Naive thymus-derived CD4-positive, alpha-beta T cell (primary cell): ENCODE results near the gene FRMD8. TPM values are rescaled to one million over a fixed set of nuclear protein-coding genes. Genes with fewer than 3 reads are reported as not detected.

ENCODE experiments used
- ATAC-seq: fragments of 150-1000 bp; cut with Tn5 transposase; 2 replicates; pipeline ENCODE4 v1.10.0; 2021; ENCODE audit warnings: mild to moderate bottlenecking, moderate library complexity
- CTCF ChIA-PET: fragments of 350-600 bp; sonication (Branson Sonifier 250); formaldehyde crosslinking; loops from one replicate; lab custom pipeline; 2021; ENCODE audit warnings: antibody characterized with exemption; lab: Charles Lee
- POLR2A ChIA-PET: fragments of 350-600 bp; sonication (Branson Sonifier 250); formaldehyde crosslinking; loops from one replicate; lab custom pipeline; 2021; ENCODE audit warnings: antibody characterized with exemption, inconsistent platforms; lab: Charles Lee
- DNase-seq, 9 donors: peaks; one replicate each; pipeline versions ENCODE4 v3.0.0 to v3.0.0-alpha.2; 2020 to 2022; ENCODE audit warnings: mixed read lengths in 1 of 9
- H3K27ac ChIP-seq: one replicate; pipeline ENCODE4 v1.7.0; 2013; ENCODE audit warnings: mild to moderate bottlenecking, low read depth, low read length, moderate library complexity
- H3K27me3 ChIP-seq, 2 donors: one replicate each; pipeline ENCODE4 v1.7.0; 2013; ENCODE audit warnings: low read length in 2 of 2, mild to moderate bottlenecking in 2 of 2, moderate library complexity in 2 of 2; ENCODE audit not compliant: control insufficient read depth in 2 of 2, insufficient read depth in 2 of 2
- H3K36me3 ChIP-seq, 3 experiments: 1 replicate in 2 of 3; 2 replicates in 1 of 3; pipeline ENCODE4 v1.7.0; 2013; ENCODE audit warnings: low read length in 3 of 3, mild to moderate bottlenecking in 3 of 3, moderate library complexity in 1 of 3; ENCODE audit not compliant: insufficient read depth in 3 of 3, control insufficient read depth in 2 of 3
- H3K4me1 ChIP-seq, 2 donors: one replicate each; pipeline ENCODE4 v1.7.0; 2013; ENCODE audit warnings: low read length in 2 of 2, mild to moderate bottlenecking in 2 of 2, moderate library complexity in 1 of 2; ENCODE audit not compliant: control insufficient read depth in 2 of 2, insufficient read depth in 2 of 2
- H3K4me3 ChIP-seq: 2 replicates; pipeline ENCODE4 v1.7.0; 2013; ENCODE audit warnings: mild to moderate bottlenecking, low read length
- H3K9me3 ChIP-seq, 3 experiments: 1 replicate in 2 of 3; 2 replicates in 1 of 3; pipeline ENCODE4 v1.7.0; 2013; ENCODE audit warnings: low read length in 3 of 3; ENCODE audit not compliant: control insufficient read depth in 2 of 3
- H3K27ac Mint-ChIP-seq, 9 donors: one replicate each; pipeline ENCODE4 v1.8.0; 2020 to 2022; ENCODE audit warnings: mixed read lengths in 9 of 9, mild to moderate bottlenecking in 8 of 9, moderate library complexity in 5 of 9, inconsistent platforms in 2 of 9
- H3K27me3 Mint-ChIP-seq, 5 donors: one replicate each; pipeline ENCODE4 v1.8.0; 2021 to 2022; ENCODE audit warnings: mixed read lengths in 5 of 5, mild to moderate bottlenecking in 1 of 5
- H3K36me3 Mint-ChIP-seq, 5 donors: one replicate each; pipeline ENCODE4 v1.8.0; 2020 to 2022; ENCODE audit warnings: mixed read lengths in 5 of 5, mild to moderate bottlenecking in 3 of 5, inconsistent platforms in 1 of 5
- H3K4me1 Mint-ChIP-seq, 7 donors: one replicate each; pipeline ENCODE4 v1.8.0; 2020 to 2022; ENCODE audit warnings: mixed read lengths in 7 of 7, mild to moderate bottlenecking in 3 of 7, inconsistent platforms in 1 of 7
- H3K4me3 Mint-ChIP-seq, 10 donors: one replicate each; pipeline ENCODE4 v1.8.0; 2020 to 2022; ENCODE audit warnings: mild to moderate bottlenecking in 10 of 10, mixed read lengths in 10 of 10, moderate library complexity in 6 of 10, inconsistent platforms in 2 of 10
- H3K9me3 Mint-ChIP-seq, 11 donors: one replicate each; pipeline ENCODE4 v1.8.0; 2020 to 2022; ENCODE audit warnings: mixed read lengths in 11 of 11, mild to moderate bottlenecking in 4 of 11, inconsistent platforms in 1 of 11, moderate library complexity in 1 of 11
- intact Hi-C, 2 donors: fragments of 100-400 bp; cut with micrococcal nuclease; formaldehyde crosslinking; loops; one replicate each; pipeline ENCODE4 v1.15.1; 2023
- polyA plus RNA-seq, 2 donors: library from polyadenylated mRNA; unstranded; fragments of 300-500 nt; fragmentation: Illumina TruSeq; gene quantifications; one replicate each; pipeline ENCODE4 v1.2.3, GENCODE V29; 2021
- total RNA-seq, 6 experiments: library from RNA in 5 of 6; stranded (reverse) in 5 of 6; gene quantifications; 1 replicate in 5 of 6; 2 replicates in 1 of 6; pipeline ENCODE4 v1.2.3 and lab custom pipeline; 2021 to 2026

Gene FRMD8
- total and polyA plus RNA-seq, 7 experiments from 2014 or later, result 28.9 to 66.8 (median 44.7) TPM

GRCh38 chr11:65381716-65382032, 4.8 kb upstream of the FRMD8 start:
- peaks cover 0 to 2% (median 0%) of the 10 kb centered on the region in 11 donors for H3K9me3 Mint-ChIP-seq
- CTCF ChIA-PET, result interaction anchor here (0.6 to 2.7 kb wide), 13 partner anchors 35 to 213 kb away, joined by 3 to 17 read pairs (median 4); partner anchors contain the start of gene NEAT1
- no peak for ATAC-seq

GRCh38 chr11:65382033-65382803, 4.2 kb upstream of the FRMD8 start, which contains the start of gene SLC25A45:
Gene SLC25A45 (minus strand): TSS chr11:65382646. CDS start chr11:65381951, 695 bp downstream.
- H3K9me3 Mint-ChIP-seq, result peaks cover 0 to 2% (median 0%) of the 10 kb centered on the region in 11 donors
- H3K4me1 ChIP-seq, result peaks cover 42 to 45% of the 10 kb centered on the region in 2 donors

More at GRCh38 chr11:65381716-65382032, 4.8 kb upstream of the FRMD8 start:
- no peaks in the 10 kb centered on the region for H3K9me3 ChIP-seq
- intact Hi-C loops, result loop anchor here (1.0 to 2.0 kb wide), 11 partner anchors 15 to 207 kb away; partner anchors contain the start of gene TIGD3 (in 2 of the 2)
- peak overlapping the region; percentile 76 for H3K4me3 ChIP-seq
- no peak for DNase-seq
- H3K27me3 Mint-ChIP-seq, result no peaks in the 10 kb centered on the region
- H3K4me3 Mint-ChIP-seq, result peak overlapping the region; percentile 82 to 98 (median 93)
- peaks cover 0 to 26% (median 0%) of the 10 kb centered on the region in 3 experiments for H3K36me3 ChIP-seq
- H3K27ac Mint-ChIP-seq, result peak overlapping the region; percentile 97 to 100 (median 99)
- H3K4me1 ChIP-seq, result peaks cover 41% of the 10 kb centered on the region in 2 donors
- H3K36me3 Mint-ChIP-seq, result peaks cover 0 to 3% (median 0%) of the 10 kb centered on the region in 5 donors
- POLR2A ChIA-PET, result interaction anchor here (0.7 to 17.2 kb wide), 13 partner anchors 9 to 163 kb away, joined by 3 to 460 read pairs (median 5); partner anchors contain the start of genes MALAT1 and NEAT1
- H3K27me3 ChIP-seq, result no peaks in the 10 kb centered on the region
- peaks cover 31 to 53% (median 42%) of the 10 kb centered on the region in 7 donors for H3K4me1 Mint-ChIP-seq
- H3K27ac ChIP-seq, result peak overlapping the region; percentile 82

GRCh38 chr11:65382804-65383368, 3.6 kb upstream of the FRMD8 start:
- H3K36me3 ChIP-seq, result peaks cover 0 to 19% (median 0%) of the 10 kb centered on the region in 3 experiments
- ChIA-PET POLR2A (interaction anchor here (0.6 to 17.2 kb wide), 22 partner anchors 8 to 539 kb away, joined by 3 to 460 read pairs (median 4); partner anchors contain the start of genes EHBP1L1, FAU, MALAT1 and MRPL49), CTCF (interaction anchor here (0.9 to 2.7 kb wide), 5 partner anchors 34 to 127 kb away, joined by 3 to 17 read pairs (median 5); no protein-coding TSS in a partner anchor)
- peak overlapping the region; percentile 76 for H3K4me3 ChIP-seq
- Mint-ChIP-seq H3K36me3 (peaks cover 0 to 3% (median 0%) of the 10 kb centered on the region in 5 donors), H3K9me3 (peaks cover 0 to 2% (median 0%) of the 10 kb centered on the region in 11 donors), H3K4me1 (peaks cover 31 to 62% (median 52%) of the 10 kb centered on the region in 7 donors), H3K4me3 (peak overlapping the region; percentile 82 to 98 (median 93)), H3K27me3 (no peaks in the 10 kb centered on the region), H3K27ac (peak overlapping the region; percentile 97 to 100 (median 99))
- H3K27me3 ChIP-seq, result no peaks in the 10 kb centered on the region
- ATAC-seq, result no peak
- peak overlapping the region; percentile 82 for H3K27ac ChIP-seq
- H3K9me3 ChIP-seq, result no peaks in the 10 kb centered on the region
- intact Hi-C loops, result loop anchor here (1.0 to 2.0 kb wide), 11 partner anchors 17 to 205 kb away; partner anchors contain the start of gene TIGD3 (in 2 of the 2)
- DNase-seq, result no peak
- H3K4me1 ChIP-seq, result peaks cover 49% of the 10 kb centered on the region in 2 donors

More at GRCh38 chr11:65382033-65382803, 4.2 kb upstream of the FRMD8 start, which contains the start of gene SLC25A45:
- peak; percentile 91 for ATAC-seq
- H3K36me3 ChIP-seq, result peaks cover 0 to 25% (median 0%) of the 10 kb centered on the region in 3 experiments
- H3K27me3 ChIP-seq, result no peaks in the 10 kb centered on the region
- H3K27ac Mint-ChIP-seq, result peak within 1 kb of the TSS; percentile 97 to 100 (median 99)
- H3K27me3 Mint-ChIP-seq, result no peaks in the 10 kb centered on the region
- peaks cover 0 to 3% (median 0%) of the 10 kb centered on the region in 5 donors for H3K36me3 Mint-ChIP-seq
- H3K9me3 ChIP-seq, result no peaks in the 10 kb centered on the region
- H3K4me3 Mint-ChIP-seq, result peak within 1 kb of the TSS; percentile 82 to 98 (median 93)
- H3K27ac ChIP-seq, result peak within 1 kb of the TSS; percentile 82
- ChIA-PET POLR2A (interaction anchor here (0.6 to 17.2 kb wide), 19 partner anchors 9 to 539 kb away, joined by 3 to 460 read pairs (median 4); partner anchors contain the start of genes MALAT1 and NEAT1), CTCF (interaction anchor here (0.6 to 2.7 kb wide), 10 partner anchors 34 to 212 kb away, joined by 3 to 17 read pairs (median 4); partner anchors contain the start of gene NEAT1)
- H3K4me1 Mint-ChIP-seq, result peaks cover 31 to 56% (median 46%) of the 10 kb centered on the region in 7 donors
- intact Hi-C loops, result loop anchor here (1.0 to 2.0 kb wide), 11 partner anchors 16 to 206 kb away; partner anchors contain the start of gene TIGD3 (in 2 of the 2)
- H3K4me3 ChIP-seq, result peak within 1 kb of the TSS; percentile 76
- DNase-seq, result peak; percentile 82 to 95 (median 91)

DNA sequence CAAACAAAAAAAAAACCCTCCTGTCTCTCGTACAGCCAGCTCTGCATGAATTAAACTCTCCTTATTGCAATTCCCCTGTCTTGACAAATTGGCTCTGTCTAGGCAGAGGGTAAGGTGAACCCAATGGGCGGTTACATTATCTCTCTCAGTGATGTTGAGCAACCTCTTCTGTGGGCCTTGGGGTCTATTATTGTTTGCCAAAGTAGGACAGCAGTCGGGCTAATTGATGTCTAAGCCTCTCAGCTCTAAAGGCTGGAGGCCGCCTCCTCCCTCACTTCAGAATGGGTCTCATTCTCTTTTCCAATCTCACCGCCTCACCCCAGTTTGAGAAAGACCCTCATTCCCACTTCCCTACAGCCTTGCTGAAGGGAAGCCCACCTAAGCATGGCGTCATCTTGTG, 2.7 kb upstream of the FRMD8 start:
- Histone ChIP-seq H3K9me3 (no peaks in the 10 kb centered on the region), H3K4me3 (no peak overlapping the region), H3K4me1 (peaks cover 58% of the 10 kb centered on the region in 2 donors), H3K27me3 (no peaks in the 10 kb centered on the region), H3K36me3 (peaks cover 0 to 22% (median 0%) of the 10 kb centered on the region in 3 experiments), H3K27ac (peak overlapping the region; percentile 82)
- DNase-seq, result no peak
- peaks cover 40 to 71% (median 61%) of the 10 kb centered on the region in 7 donors for H3K4me1 Mint-ChIP-seq
- H3K36me3 Mint-ChIP-seq, result peaks cover 0 to 3% (median 0%) of the 10 kb centered on the region in 5 donors
- peak overlapping the region in 9 of 10 donors; percentile 44 to 94 (median 82) for H3K4me3 Mint-ChIP-seq
- peak overlapping the region; percentile 97 to 100 (median 99) for H3K27ac Mint-ChIP-seq
- ATAC-seq, result no peak
- ChIA-PET CTCF (interaction anchor here (0.9 to 2.7 kb wide), 4 partner anchors 33 to 124 kb away, joined by 5 to 17 read pairs (median 6); no protein-coding TSS in a partner anchor), POLR2A (interaction anchor here (0.8 to 17.2 kb wide), 14 partner anchors 10 to 261 kb away, joined by 3 to 460 read pairs (median 5); partner anchors contain the start of genes EHBP1L1, FAU, MALAT1 and MRPL49)
- H3K27me3 Mint-ChIP-seq, result no peaks in the 10 kb centered on the region
- H3K9me3 Mint-ChIP-seq, result peaks cover 0 to 2% (median 0%) of the 10 kb centered on the region in 11 donors
- intact Hi-C loops, result loop anchor here in 1 of 2 donors (2.0 kb wide), 1 partner anchor 29 kb away; the partner anchor contains the start of gene TIGD3

DNA sequence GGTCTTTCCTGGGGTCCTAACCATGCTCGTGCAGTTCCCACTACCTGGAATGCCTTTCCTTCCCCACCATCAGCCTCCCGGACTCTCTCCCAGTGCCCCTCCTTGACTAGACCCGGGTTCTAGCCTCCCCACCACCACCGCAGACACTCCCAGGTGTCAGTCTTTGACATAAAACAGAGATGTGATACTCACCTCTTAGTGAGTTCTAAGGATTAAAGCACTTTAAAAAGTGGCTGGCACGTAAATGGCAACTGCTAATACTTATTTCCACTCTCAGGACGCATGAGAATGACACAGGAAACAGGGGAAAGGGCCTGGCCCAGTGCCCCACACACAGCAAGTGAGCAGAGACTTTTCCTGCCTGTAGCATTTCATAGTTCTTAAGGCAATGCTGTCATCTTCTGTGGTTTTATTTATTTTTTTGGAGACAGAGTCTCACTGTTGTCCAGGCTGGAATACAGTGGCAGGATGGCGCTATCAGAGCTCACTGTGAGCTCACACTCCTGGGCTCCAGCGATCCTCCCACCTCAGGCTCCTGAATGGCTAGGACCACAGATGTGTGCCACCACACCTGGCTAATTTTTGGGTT, 2.0 kb upstream of the FRMD8 start:
- ChIA-PET POLR2A (interaction anchor here (0.7 to 17.2 kb wide), 10 partner anchors 11 to 141 kb away, joined by 3 to 460 read pairs (median 5); partner anchors contain the start of genes MALAT1, NEAT1 and SCYL1), CTCF (interaction anchor here (1.7 to 2.7 kb wide), 2 partner anchors 32 to 123 kb away, joined by 7 to 17 read pairs; no protein-coding TSS in a partner anchor)
- H3K27ac ChIP-seq, result peak overlapping the region; percentile 82
- ATAC-seq (no peak), DNase-seq (peak in 1 of 9 donors; percentile 23)
- H3K9me3 ChIP-seq, result no peaks in the 10 kb centered on the region
- peak overlapping the region; percentile 48 to 94 (median 78) for H3K4me3 Mint-ChIP-seq
- no peaks in the 10 kb centered on the region for H3K27me3 Mint-ChIP-seq
- peaks cover 0 to 2% (median 0%) of the 10 kb centered on the region in 11 donors for H3K9me3 Mint-ChIP-seq
- intact Hi-C loops, result no loop called here
- H3K4me1 ChIP-seq, result peaks cover 62 to 63% of the 10 kb centered on the region in 2 donors
- peak overlapping the region; percentile 97 to 100 (median 99) for H3K27ac Mint-ChIP-seq
- H3K27me3 ChIP-seq, result no peaks in the 10 kb centered on the region
- peaks cover 46 to 77% (median 66%) of the 10 kb centered on the region in 7 donors for H3K4me1 Mint-ChIP-seq
- H3K4me3 ChIP-seq, result no peak overlapping the region
- H3K36me3 Mint-ChIP-seq, result peaks cover 0 to 5% (median 0%) of the 10 kb centered on the region in 5 donors
- H3K36me3 ChIP-seq, result peaks cover 0 to 23% (median 0%) of the 10 kb centered on the region in 3 experiments
